Suprapubic skin (tissue), 3 donors: ENCODE results near the gene GPR183.

ENCODE experiments used
- POLR2A ChIP-seq, 2 donors: fragments of 450-650 bp; IDR thresholded peaks; one replicate each; pipeline ENCODE4 v1.6.1; 2017; ENCODE audit warnings: antibody characterized with exemption in 2 of 2, mild to moderate bottlenecking in 2 of 2, moderate library complexity in 2 of 2
- TF ChIP-seq, protein P1 (sequence below), 2 donors: fragments of 200-600 bp in 1 of 2; fragments of 450-650 bp in 1 of 2; sonication (generic) in 1 of 2; IDR thresholded peaks; one replicate each; pipeline ENCODE4 v1.5.1; 2016 to 2019; ENCODE audit warnings: antibody characterized with exemption in 2 of 2, mild to moderate bottlenecking in 1 of 2, moderate library complexity in 1 of 2

DNA sequence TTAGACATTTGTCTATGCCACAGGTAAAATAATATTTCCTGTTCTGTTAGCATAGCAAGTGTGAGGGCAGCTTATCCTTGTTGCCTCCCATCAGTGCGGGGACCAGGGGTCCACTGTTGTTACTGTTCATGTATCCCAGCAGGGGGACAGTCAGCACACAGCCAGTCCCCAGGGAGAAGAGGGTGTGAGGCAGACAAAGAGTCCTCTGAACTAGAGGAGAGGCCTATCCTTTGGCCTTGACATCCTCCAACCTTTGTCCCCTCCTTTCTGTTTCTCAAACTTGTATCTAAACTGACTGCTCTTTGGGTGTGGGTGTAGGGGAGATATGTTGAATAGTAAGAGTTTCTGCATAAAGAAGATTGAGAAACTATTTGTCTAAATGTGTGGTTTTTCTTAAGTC lies 46.1 kb downstream of the GPR183 start:
- no peak for TF ChIP-seq POLR2A (IDR thresholded peaks at IDR 0.05)
- TF ChIP-seq, protein P1, sequence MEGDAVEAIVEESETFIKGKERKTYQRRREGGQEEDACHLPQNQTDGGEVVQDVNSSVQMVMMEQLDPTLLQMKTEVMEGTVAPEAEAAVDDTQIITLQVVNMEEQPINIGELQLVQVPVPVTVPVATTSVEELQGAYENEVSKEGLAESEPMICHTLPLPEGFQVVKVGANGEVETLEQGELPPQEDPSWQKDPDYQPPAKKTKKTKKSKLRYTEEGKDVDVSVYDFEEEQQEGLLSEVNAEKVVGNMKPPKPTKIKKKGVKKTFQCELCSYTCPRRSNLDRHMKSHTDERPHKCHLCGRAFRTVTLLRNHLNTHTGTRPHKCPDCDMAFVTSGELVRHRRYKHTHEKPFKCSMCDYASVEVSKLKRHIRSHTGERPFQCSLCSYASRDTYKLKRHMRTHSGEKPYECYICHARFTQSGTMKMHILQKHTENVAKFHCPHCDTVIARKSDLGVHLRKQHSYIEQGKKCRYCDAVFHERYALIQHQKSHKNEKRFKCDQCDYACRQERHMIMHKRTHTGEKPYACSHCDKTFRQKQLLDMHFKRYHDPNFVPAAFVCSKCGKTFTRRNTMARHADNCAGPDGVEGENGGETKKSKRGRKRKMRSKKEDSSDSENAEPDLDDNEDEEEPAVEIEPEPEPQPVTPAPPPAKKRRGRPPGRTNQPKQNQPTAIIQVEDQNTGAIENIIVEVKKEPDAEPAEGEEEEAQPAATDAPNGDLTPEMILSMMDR (IDR thresholded peaks at IDR 0.05): no peak
